SK-N-SH treated with all-trans-retinoic acid at 6 μM for 48 hours (cell line): Measurements from ENCODE around the gene TNFRSF8.

ENCODE experiments used
- ATAC-seq: fragments of 200-7000 bp; cut with Tn5 transposase; 3 replicates; pipeline ENCODE4 v1.9.1; 2020; ENCODE audit warnings: mild to moderate bottlenecking, moderate library complexity
- ARNTL ChIP-seq: fragments of 450-650 bp; formaldehyde crosslinking; IDR thresholded peaks from 2 replicates; pipeline ENCODE4 v1.5.0; 2020; ENCODE audit warnings: low read depth, mild to moderate bottlenecking, moderate library complexity, borderline replicate concordance
- BACH2 ChIP-seq: fragments of 250-450 bp; sonication (Bioruptor Pico); IDR thresholded peaks from 2 replicates; pipeline ENCODE4 v1.9.0; 2021; ENCODE audit warnings: mild to moderate bottlenecking, borderline replicate concordance
- CREB5 ChIP-seq: fragments of 250-450 bp; sonication (Bioruptor Pico); IDR thresholded peaks from 2 replicates; pipeline ENCODE4 v1.5.1; 2020; ENCODE audit warnings: low read depth, mild to moderate bottlenecking, moderate library complexity
- CSDC2 ChIP-seq: fragments of 250-450 bp; sonication (Bioruptor Pico); IDR thresholded peaks from 2 replicates; pipeline ENCODE4 v1.5.0; 2020; ENCODE audit warnings: mild to moderate bottlenecking, moderate library complexity
- CSRNP3 ChIP-seq: fragments of 250-450 bp; sonication (Bioruptor Pico); IDR thresholded peaks from 2 replicates; pipeline ENCODE4 v1.5.1; 2021; ENCODE audit warnings: mild to moderate bottlenecking, moderate library complexity
- ESRRG ChIP-seq: fragments of 250-450 bp; sonication (Bioruptor Pico); IDR thresholded peaks from 2 replicates; pipeline ENCODE4 v1.6.1; 2021; ENCODE audit warnings: mild to moderate bottlenecking
- GLIS3 ChIP-seq: fragments of 250-450 bp; sonication (Bioruptor Pico); IDR thresholded peaks from 2 replicates; pipeline ENCODE4 v1.5.0; 2020; ENCODE audit warnings: mild to moderate bottlenecking, moderate library complexity
- ISL1 ChIP-seq: fragments of 250-450 bp; sonication (Bioruptor Pico); IDR thresholded peaks from 2 replicates; pipeline ENCODE4 v2.1.2; 2022; ENCODE audit warnings: mild to moderate bottlenecking, moderate library complexity
- OSR1 ChIP-seq: fragments of 250-450 bp; sonication (Bioruptor Pico); IDR thresholded peaks from 2 replicates; pipeline ENCODE4 v1.8.0; 2022; ENCODE audit warnings: moderate library complexity, mild to moderate bottlenecking, inconsistent platforms
- PATZ1 ChIP-seq: fragments of 250-450 bp; sonication (Bioruptor Pico); IDR thresholded peaks from 2 replicates; pipeline ENCODE4 v1.8.0; 2020; ENCODE audit warnings: mild to moderate bottlenecking, moderate library complexity, borderline replicate concordance
- POU6F1 ChIP-seq: fragments of 250-450 bp; sonication (Bioruptor Pico); IDR thresholded peaks from 2 replicates; pipeline ENCODE4 v1.8.0; 2021; ENCODE audit warnings: low read depth, mild to moderate bottlenecking, moderate library complexity, borderline replicate concordance
- PPARA ChIP-seq: fragments of 250-450 bp; sonication (Bioruptor Pico); IDR thresholded peaks from 2 replicates; pipeline ENCODE4 v1.5.0; 2020; ENCODE audit warnings: mild to moderate bottlenecking, borderline replicate concordance
- SNAI2 ChIP-seq: fragments of 250-450 bp; sonication (Bioruptor Pico); IDR thresholded peaks from 2 replicates; pipeline ENCODE4 v1.5.0; 2020; ENCODE audit warnings: mild to moderate bottlenecking, moderate library complexity
- TCF4 ChIP-seq: fragments of 250-450 bp; sonication (Bioruptor Pico); IDR thresholded peaks from 2 replicates; pipeline ENCODE4 v1.8.0; 2021; ENCODE audit warnings: mild to moderate bottlenecking, moderate library complexity, borderline replicate concordance
- TOX ChIP-seq: fragments of 250-450 bp; sonication (Bioruptor Pico); IDR thresholded peaks from 2 replicates; pipeline ENCODE4 v1.8.0; 2021; ENCODE audit warnings: mild to moderate bottlenecking, moderate library complexity, borderline replicate concordance
- TSHZ2 ChIP-seq: fragments of 250-450 bp; sonication (Bioruptor Pico); IDR thresholded peaks from 2 replicates; pipeline ENCODE4 v1.5.0; 2020; ENCODE audit warnings: mild to moderate bottlenecking, moderate library complexity
- ZC3H10 ChIP-seq: fragments of 250-450 bp; sonication (Bioruptor Pico); IDR thresholded peaks from 2 replicates; pipeline ENCODE4 v1.5.1; 2021; ENCODE audit warnings: mild to moderate bottlenecking, moderate library complexity
- ZFP3 ChIP-seq: fragments of 250-450 bp; sonication (Bioruptor Pico); IDR thresholded peaks from 2 replicates; pipeline ENCODE4 v1.5.0; 2020; ENCODE audit warnings: mild to moderate bottlenecking, moderate library complexity
- ZFP30 ChIP-seq: fragments of 450-650 bp; formaldehyde crosslinking; IDR thresholded peaks from 2 replicates; pipeline ENCODE4 v1.5.0; 2022; ENCODE audit warnings: mild to moderate bottlenecking, moderate library complexity
- ZNF70 ChIP-seq: fragments of 450-650 bp; formaldehyde crosslinking; IDR thresholded peaks from 2 replicates; pipeline ENCODE4 v1.5.0; 2020; ENCODE audit warnings: mild to moderate bottlenecking, moderate library complexity

The TNFRSF8 gene

GRCh38 chr1:12166834-12167492 is 103.9 kb downstream of the TNFRSF8 start, which contains the start of gene TNFRSF1B:
Gene TNFRSF1B (plus strand): TSS chr1:12166991. CDS start chr1:12167092, 101 bp downstream.
- TF ChIP-seq POU6F1 = no peak
- TF ChIP-seq ZC3H10 (CRISPR knock-in tag) = no peak
- TF ChIP-seq CSDC2 = no peak
- TF ChIP-seq OSR1 (CRISPR knock-in tag) = no peak
- no peak for TF ChIP-seq ISL1 (CRISPR knock-in tag)
- no peak for TF ChIP-seq BACH2 (CRISPR knock-in tag)
- no peak for TF ChIP-seq TSHZ2 (CRISPR knock-in tag)
- no peak for TF ChIP-seq TCF4 (CRISPR knock-in tag)
- ATAC-seq = peak; percentile 70

- no peak for ATAC-seq
- TF ChIP-seq TCF4 (CRISPR knock-in tag) (no peak), ZFP3 (no peak), TOX (CRISPR knock-in tag) (no peak), ZFP30 (no peak), GLIS3 (CRISPR knock-in tag) (no peak), OSR1 (CRISPR knock-in tag) (no peak), CSRNP3 (CRISPR knock-in tag) (no peak)
Measured at GRCh38 chr1:12167493-12168429, 104.7 kb downstream of the TNFRSF8 start.

GRCh38 chr1:12168451-12169160 is 105.5 kb downstream of the TNFRSF8 start:
- ATAC-seq = no peak
- TF ChIP-seq CREB5 = no peak
- no peak for TF ChIP-seq POU6F1
- TF ChIP-seq PATZ1 = no peak
- no peak for TF ChIP-seq TCF4 (CRISPR knock-in tag)
- no peak for TF ChIP-seq ZNF70 (CRISPR knock-in tag)
- no peak for TF ChIP-seq OSR1 (CRISPR knock-in tag)
- no peak for TF ChIP-seq CSDC2
- TF ChIP-seq BACH2 (CRISPR knock-in tag) = no peak
- no peak for TF ChIP-seq ZFP3
- no peak for TF ChIP-seq ESRRG
- no peak for TF ChIP-seq GLIS3 (CRISPR knock-in tag)
- no peak for TF ChIP-seq TSHZ2 (CRISPR knock-in tag)
- no peak for TF ChIP-seq ARNTL (CRISPR knock-in tag)
- no peak for TF ChIP-seq TOX (CRISPR knock-in tag)
- no peak for TF ChIP-seq SNAI2 (CRISPR knock-in tag)
- TF ChIP-seq PPARA (CRISPR knock-in tag) = no peak
